Measurements from ENCODE around the gene UXT.

UXT gene

GRCh38 chrX:47649781-47650163, 9.2 kb downstream of the UXT start:
- no peak for DNase-seq (ENCODE audit: low read depth, low spot score)

DNA sequence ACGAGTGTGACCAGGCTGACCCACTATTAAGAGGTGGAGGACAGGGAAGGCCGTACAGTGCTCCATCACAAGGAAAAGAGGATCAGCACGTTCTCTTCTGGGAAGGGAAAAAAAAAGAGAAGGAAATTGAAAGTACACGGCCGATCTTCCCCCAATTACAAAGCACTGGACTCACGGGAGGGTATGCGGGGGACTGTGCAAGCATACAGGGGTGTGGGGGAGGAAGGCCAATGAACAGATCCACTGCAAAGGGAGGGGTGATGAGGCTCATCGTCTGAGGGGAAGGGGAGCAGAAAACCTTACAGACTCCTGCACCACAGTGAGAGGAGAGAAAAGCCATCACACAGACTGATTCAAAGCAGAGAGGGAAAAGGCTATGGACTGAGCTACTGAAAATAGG, 9.7 kb downstream of the UXT start:
- DNase-seq (ENCODE audit: low read depth, low spot score), result no peak

GRCh38 chrX:47648376-47648775, 10.6 kb downstream of the UXT start:
- DNase-seq (ENCODE audit: low read depth, low spot score), result no peak

- no peak for DNase-seq (ENCODE audit: low read depth, low spot score)
Observed at GRCh38 chrX:47646636-47647035, 12.3 kb downstream of the UXT start.

- DNase-seq (ENCODE audit: low read depth, low spot score), result no peak
Observed at GRCh38 chrX:47645530-47645929, 13.4 kb downstream of the UXT start.

GRCh38 chrX:47644557-47645091, 14.4 kb downstream of the UXT start:
- no peak for DNase-seq (ENCODE audit: low read depth, low spot score)

GRCh38 chrX:47643926-47644325, 15.1 kb downstream of the UXT start:
- DNase-seq (ENCODE audit: low read depth, low spot score), result no peak

- DNase-seq (ENCODE audit: low read depth, low spot score), result no peak
Observed at GRCh38 chrX:47638816-47639215, 20.2 kb downstream of the UXT start.

GRCh38 chrX:47637546-47638195, 21.3 kb downstream of the UXT start:
- no peak for DNase-seq (ENCODE audit: low read depth, low spot score)

GRCh38 chrX:47634871-47635575, 24.0 kb downstream of the UXT start:
- no peak for DNase-seq (ENCODE audit: low read depth, low spot score)

- no peak for DNase-seq (ENCODE audit: low read depth, low spot score)
Observed at GRCh38 chrX:47633689-47634590, 25.0 kb downstream of the UXT start.

DNA sequence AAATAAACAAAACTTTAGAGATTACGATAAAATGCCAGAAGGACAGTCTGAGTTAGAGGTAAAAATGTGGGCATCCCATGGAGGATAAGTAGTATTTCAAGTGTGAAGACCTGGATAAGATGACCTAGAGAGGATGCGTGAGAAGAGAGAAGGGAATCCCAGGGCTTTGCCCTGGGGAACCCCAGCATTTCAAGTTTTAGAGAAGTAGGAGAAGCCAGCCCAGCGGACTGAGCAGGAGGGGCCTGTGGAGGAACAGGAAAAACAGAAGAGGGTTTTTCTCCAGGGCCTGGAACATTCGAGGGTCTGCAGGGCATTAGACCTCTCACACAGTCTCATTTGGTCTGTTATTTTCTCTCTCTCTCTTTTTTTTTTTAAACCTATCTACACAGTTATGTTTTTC, 26.3 kb downstream of the UXT start:
- DNase-seq (ENCODE audit: low read depth, low spot score), result no peak

DNA sequence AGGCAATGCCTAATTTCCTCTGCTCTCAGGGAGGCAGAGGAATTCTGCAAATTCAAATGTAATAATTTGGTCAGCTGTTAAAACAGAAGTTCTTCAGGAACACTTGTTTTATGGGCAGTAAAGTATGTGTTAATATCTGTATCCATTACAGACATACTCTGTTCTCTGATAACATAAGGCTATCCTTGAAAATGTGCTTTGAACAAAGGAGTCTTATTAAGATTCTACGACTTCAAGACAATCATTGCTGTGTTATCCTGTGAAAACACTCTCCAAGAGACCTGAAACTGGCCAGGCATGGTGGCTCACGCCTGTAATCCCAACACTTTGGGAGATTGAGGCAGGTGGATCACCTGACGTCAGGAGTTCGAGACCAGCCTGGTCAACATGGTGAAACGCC, 27.3 kb downstream of the UXT start:
- no peak for DNase-seq (ENCODE audit: low read depth, low spot score)

DNA sequence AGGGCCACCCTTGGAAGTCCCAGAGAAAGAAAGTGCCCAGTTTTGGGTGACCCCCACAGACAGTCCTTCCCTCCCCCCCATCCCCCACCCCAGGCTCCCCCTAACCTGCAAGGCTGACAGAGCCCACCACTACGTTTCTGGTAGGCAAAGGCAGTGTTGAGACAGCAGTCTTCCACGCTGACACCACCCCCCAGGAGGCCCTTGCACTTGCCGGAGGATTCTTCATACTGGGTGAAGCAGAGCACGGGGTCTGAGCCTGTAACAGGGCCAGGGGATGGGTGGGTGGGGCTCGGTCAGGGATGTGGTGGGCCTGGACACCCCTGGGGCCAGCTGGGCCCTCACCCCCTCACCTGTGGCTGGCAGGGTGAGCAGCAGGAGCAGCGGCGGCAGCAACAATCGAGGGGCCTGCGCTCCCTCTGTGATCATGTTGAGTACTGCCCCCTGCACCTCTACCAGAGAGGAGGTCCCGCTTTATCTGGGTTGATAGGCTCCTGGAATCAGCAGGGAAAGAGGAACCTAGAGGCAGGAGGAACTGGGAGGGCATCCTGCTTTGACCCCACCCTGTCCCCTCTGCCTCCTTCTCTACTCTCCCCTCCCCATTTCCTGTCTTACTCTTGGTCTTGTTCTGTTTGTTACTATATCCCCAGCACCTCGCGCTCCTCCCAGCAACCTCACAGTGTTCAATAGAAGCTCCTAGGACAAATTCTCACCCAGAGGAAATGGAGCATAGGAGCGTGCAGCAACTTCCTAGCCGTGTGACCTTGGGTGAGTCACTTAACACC, 29.4 kb downstream of the UXT start, which contains the start of gene CFP:
Gene CFP, minus strand, starts transcription at position 512 of the 782 bp plus-strand sequence. Its CDS starts 86 bp downstream, at position 426.
- no peak for DNase-seq (ENCODE audit: low read depth, low spot score)

GRCh38 chrX:47628982-47629381, 30.0 kb downstream of the UXT start:
- DNase-seq (ENCODE audit: low read depth, low spot score), result no peak

GRCh38 chrX:47625365-47625764, 33.6 kb downstream of the UXT start:
- no peak for DNase-seq (ENCODE audit: low read depth, low spot score)

DNA sequence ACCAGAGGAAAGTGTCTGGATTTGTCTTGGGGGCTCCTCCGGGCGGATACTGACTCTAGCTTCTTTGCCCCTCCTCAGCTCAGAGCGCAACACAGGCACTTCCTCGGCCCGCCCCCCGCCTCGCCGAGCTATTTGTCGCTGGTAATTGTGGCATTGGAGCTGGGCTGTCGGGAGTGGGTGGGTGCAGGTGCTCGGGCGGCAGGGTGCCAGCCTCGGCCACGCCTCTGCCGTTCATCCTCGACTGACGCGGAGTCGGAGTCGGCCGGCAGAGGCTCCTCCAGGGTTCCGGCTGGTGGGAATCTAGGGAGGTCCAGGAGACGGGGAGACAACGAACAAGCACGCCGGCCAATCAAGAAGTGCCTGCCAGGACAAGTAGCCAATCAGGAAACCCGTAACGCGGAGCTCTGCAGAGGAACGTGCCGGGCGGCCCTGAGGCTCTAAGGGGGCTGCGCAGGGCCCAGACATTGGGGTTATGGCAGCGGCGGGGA, 35.4 kb downstream of the UXT start:
- DNase-seq (ENCODE audit: low read depth, low spot score), result no peak

DNA sequence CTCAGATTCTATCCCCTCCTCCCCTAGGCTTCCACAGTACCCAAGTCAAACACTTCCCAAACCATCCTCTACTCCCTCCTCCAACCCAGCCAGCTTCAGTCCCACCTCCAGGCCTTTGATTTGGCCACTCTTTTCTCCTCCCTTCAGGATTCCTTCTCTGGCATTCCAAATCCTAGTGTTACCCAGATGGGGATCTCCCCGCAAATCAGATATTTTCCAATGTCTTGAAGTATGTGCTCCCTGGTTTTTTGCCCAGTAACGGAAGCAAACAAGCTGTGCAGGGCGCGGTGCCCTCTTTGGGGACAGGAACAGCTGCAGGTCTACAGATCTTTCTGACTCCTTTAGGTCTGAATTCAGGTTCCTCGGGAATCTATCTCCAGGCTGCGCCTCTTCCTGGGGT, 37.1 kb downstream of the UXT start:
- DNase-seq (ENCODE audit: low read depth, low spot score), result no peak

DNA sequence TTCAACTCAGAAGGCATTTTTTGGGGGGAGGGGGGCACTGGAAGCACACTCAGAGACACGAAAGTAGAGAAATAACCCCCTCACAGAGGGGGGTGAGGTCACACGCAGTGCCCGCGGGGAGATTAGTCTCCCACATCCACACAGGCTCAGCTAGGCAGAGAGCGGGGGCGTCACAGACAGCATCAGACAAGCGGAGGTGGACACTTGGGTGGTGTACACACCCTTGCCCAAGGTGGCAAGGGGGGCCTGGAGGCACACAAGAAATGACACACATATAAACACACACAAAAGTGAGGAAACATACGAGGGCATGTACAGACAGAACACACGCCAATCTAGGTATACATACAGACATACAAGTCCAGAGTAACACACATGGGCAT, 38.7 kb downstream of the UXT start:
- no peak for DNase-seq (ENCODE audit: low read depth, low spot score)

- DNase-seq (ENCODE audit: low read depth, low spot score), result peak; percentile 49
Observed at GRCh38 chrX:47619486-47620302, 39.3 kb downstream of the UXT start, which contains the start of gene SYN1. Gene SYN1 (minus strand): TSS chrX:47619857. CDS start chrX:47619728, 129 bp downstream.
